ENCODE data around the gene TEF.
"Not testable (repeated sequence)": the region's sequence is repeated elsewhere in the genome, so short reads cannot be mapped to it uniquely, and the experiment has no call there.

TEF gene

GRCh38 chr22:41425660-41426365 lies 44.1 kb downstream of the TEF start:
- DNase-seq (ENCODE audit: low spot score), result no peak

GRCh38 chr22:41429232-41429950 lies 47.6 kb downstream of the TEF start:
- DNase-seq (ENCODE audit: low spot score), result no peak

DNA sequence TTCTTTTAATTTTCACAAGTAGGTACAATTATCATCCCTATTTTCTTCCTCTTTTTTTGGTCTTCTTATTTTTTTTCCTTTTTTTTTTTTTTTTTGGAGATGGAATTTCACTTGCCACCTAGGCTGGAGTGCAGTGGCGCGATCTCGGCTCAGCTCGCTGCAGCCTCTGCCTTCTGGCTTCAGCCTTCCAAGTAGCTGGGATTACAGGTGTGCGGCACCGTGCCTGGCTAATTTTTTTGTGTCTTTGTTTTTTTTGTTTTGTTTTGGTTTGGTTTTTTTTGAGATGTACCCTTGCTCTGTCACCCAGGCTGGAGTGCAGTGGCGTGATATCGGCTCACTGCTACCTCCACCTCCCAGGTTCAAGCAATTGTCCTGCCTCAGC lies 48.2 kb downstream of the TEF start:
- DNase-seq (ENCODE audit: low spot score), result no peak

DNA sequence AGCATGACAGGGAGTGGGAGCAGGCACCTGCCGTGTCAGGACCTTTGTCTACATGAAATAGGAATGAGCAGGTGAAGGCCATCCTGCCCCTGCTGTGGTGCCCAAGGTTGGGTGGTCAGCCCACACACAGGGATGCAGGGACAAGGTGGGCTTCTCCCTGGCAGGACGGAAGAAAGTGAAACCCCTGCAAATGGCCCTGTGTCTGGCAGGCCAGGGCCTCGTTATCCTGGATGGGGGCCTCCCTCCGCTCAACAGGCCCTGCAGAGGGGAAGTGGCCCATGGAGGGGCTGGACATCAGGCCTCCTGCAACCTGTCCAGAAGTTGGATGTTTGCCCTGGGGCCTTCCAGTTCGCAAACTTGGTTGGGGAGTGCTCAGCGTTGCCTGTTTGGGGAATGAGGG lies 49.9 kb downstream of the TEF start:
- no peak for DNase-seq (ENCODE audit: low spot score)

DNA sequence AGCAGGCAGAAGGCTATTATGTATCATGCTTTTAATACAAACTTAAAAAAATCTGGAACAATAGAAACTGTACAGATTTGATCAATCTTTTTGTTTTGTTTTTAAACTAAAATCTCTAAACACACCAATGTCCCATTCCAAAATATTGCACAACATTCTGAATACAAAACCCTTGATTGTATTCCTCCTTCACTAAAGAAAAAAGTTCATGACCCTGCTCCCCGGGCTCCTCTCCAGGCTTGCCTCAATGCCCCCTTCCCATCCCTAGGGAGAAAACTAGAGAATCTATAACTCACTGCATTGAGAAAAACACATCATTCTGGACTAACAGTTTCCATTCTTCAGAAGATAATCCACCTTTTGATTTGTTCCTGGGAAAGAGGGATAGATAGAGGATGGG lies 51.7 kb downstream of the TEF start:
- not testable (repeated sequence) for DNase-seq (ENCODE audit: low spot score)

- DNase-seq (ENCODE audit: low spot score), result not testable (repeated sequence)
These were observed 52.7 kb downstream of the TEF start for GRCh38 chr22:41434361-41435003.

DNA sequence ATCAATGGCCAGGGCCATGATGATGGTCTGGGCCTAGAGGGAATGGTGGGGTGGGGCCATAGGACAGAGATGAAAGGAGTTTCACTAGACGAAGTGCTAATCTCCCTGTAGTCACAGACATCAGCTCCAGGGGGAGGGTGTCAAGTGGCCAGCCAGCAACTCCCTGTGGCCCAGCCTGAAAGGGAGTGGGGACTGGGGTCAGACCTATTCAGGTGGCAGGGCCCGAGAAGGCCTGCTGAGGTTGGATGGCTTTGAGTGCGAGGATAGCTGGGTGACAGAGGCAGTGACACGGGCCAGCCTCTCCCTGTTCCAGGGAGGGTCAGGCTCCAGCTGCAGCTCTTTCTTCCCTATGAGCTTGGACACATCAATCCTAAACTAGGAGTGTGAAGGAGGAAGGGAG lies 53.8 kb downstream of the TEF start:
- DNase-seq (ENCODE audit: low spot score), result no peak

- DNase-seq (ENCODE audit: low spot score), result no peak
These were observed 54.8 kb downstream of the TEF start for GRCh38 chr22:41436322-41437113.

DNA sequence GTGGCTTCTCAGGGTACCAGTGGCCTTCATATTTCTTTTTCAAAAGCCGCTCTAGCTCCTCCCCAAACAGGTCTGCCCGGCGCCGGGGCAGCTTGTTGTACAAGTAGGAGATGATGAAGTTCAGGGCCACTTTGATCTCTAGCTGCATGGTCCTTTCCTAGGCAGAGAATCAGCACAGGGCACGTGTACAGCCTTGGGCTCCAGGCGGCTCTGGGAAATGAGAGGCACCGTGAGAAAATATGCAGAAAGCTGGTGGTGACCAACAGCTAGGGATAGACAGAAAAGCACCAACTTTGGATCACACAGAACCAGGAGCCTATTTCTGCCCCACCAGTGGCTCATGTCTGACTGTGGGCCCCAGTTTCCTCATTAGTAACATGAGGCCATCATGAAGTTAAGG lies 55.5 kb downstream of the TEF start:
- DNase-seq (ENCODE audit: low spot score), result no peak

- not testable (repeated sequence) for DNase-seq (ENCODE audit: low spot score)
These were observed 58.8 kb downstream of the TEF start for GRCh38 chr22:41440511-41440910.

GRCh38 chr22:41442240-41442792 lies 60.6 kb downstream of the TEF start:
- no peak for DNase-seq (ENCODE audit: low spot score)

DNA sequence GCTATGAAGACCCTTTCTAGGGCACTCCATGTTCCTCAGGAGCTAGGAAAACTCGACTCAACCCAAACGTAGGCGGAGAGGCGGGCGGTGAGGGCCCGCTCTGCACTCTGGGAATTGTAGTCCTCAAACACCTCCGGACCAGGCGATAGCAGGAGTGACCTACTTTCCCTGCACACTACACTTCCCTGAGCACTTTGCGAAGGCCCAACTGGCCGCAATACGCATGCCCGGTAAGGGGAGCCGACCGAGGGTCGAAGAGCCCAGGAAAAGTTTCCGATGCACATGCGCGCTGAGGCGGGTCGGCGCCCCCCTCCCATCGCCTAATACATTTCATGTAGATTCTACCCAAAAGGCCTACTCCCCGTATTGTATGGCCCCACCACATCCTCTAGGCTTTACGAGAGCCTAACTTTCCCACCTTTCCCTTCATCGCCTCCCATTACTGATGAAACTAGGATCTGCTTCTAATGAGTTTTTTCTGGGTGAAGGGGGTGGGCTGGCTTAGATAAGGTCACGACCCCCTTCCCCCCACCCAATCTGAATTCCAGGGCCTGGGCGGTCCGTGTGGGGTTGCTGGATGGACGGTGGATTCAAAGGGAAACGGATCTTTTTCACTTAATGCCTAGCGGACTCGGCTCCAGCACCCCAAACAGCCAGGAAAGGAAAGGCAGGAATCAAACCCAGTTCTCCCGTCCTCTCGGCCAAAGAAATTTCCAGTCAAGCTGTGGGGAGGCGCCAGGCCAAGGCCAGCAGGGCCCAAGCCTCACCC lies 62.8 kb downstream of the TEF start:
- peak; percentile 90 for DNase-seq (ENCODE audit: low spot score)

DNA sequence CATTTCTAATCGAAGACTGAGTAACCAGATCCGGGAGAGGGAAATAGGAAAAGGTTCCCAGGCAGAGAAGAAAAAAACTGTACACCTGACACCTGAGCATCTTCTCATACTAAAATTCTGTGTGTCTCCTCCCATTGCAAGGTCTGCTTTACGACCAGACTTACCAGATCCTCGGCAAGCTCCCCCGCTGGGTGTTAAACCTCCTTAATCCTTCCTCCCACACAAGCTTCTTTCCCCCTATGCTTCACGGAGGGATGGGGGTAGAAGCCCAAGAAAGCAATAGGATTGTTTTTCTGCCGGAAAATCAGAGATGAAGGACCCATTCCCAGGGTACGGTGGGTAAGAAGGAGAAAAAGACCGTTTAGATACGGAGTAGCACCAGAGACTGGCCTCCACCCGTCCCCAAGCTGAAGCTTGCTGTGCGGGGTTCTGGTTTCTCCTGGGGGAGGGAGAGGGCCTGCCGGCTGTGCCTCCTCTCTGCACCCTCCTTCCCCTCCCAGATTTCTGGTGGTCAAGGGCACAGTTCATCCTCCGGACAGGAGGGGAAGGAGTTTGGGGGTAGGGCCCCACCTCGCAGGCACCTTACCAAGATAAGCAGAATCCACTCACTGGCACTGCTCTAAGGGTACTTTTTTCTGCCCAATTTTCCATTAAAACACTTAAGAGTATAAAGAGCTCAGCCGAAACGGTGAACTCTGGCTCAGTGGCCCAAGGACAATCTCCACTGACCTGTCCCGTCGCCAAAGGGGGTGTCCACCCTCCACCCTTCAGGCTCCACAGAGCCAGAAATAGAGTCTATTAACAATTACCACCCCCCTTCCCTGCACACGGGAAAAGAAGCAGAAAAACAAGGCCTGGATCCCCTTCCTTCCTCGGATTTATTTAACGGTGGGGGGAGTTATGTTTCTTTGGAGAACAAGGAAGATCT lies 63.7 kb downstream of the TEF start:
- DNase-seq (ENCODE audit: low spot score), result no peak

- DNase-seq (ENCODE audit: low spot score), result no peak
These were observed 64.3 kb downstream of the TEF start for GRCh38 chr22:41446057-41446501.

GRCh38 chr22:41446639-41447434 lies 65.1 kb downstream of the TEF start, which contains the start of gene TOB2:
Gene TOB2, minus strand, starts transcription at chr22:41446801. Its CDS starts 9,456 bp downstream, at chr22:41437345.
- peak; percentile 91 for DNase-seq (ENCODE audit: low spot score)

DNA sequence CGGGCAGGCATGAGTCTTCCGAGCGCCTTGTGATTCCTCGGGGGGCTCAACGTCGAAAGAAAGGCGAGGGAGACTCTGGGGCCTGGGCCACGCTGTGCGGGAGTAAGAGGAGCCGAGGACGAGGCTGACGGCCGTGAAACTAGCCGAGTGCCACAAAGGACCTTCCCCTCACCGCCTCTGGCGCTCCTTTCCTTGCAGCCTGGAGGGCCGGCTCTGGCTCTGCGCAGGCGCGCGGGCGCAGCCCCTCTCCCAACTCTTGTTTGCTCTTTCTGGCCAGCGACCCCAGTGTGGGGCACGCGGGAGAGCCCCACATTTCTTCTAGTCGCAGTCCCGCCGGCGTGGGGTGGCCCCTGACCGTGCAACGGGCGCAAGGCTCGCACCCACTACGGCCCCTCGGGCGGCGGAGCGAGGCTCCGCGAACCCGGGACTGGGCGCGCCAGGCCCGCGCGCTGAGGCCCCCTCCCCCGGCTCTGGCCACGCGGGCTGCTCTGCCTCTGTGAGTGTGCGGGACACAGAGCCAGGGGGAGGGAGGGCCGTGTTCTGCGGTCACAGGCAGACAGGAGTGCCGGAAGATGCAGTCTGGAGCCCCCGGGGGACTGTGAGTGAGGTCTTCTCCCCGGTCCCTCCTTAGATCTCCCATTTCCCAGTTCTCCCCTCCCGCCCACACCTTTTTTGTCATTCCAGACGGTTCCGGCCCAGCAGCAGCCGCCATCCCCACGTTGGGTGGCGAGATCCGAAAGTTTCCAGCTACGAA lies 65.9 kb downstream of the TEF start:
- DNase-seq (ENCODE audit: low spot score), result peak; percentile 58

- peak; percentile 95 for DNase-seq (ENCODE audit: low spot score)
These were observed 66.6 kb downstream of the TEF start for GRCh38 chr22:41448189-41448808.

Data from AG20443 (cell line).